GM19324 (cell line): ENCODE results near the gene ITGBL1.

Experiments used
- ATAC-seq: cut with Tn5 transposase; IDR thresholded peaks from one replicate; pipeline ENCODE4 v1.9.1; 2021; ENCODE audit warnings: mild to moderate bottlenecking, moderate library complexity; ENCODE audit not compliant: unreplicated experiment, low FRiP score

Gene ITGBL1

GRCh38 chr13:101727118-101727517 is 274.6 kb downstream of the ITGBL1 start:
- no peak for ATAC-seq

GRCh38 chr13:101728021-101728420 is 275.5 kb downstream of the ITGBL1 start:
- ATAC-seq = no peak

- no peak for ATAC-seq
These were observed 276.1 kb downstream of the ITGBL1 start for GRCh38 chr13:101728615-101729014.

GRCh38 chr13:101730420-101731000 is 278.0 kb downstream of the ITGBL1 start:
- ATAC-seq = no peak

GRCh38 chr13:101736566-101736965 is 284.1 kb downstream of the ITGBL1 start:
- no peak for ATAC-seq

- ATAC-seq = no peak
These were observed 285.9 kb downstream of the ITGBL1 start for GRCh38 chr13:101738336-101738735.

- peak; percentile 96 for ATAC-seq
These were observed 287.1 kb downstream of the ITGBL1 start for GRCh38 chr13:101739382-101740178.

- no peak for ATAC-seq
These were observed 294.0 kb downstream of the ITGBL1 start for GRCh38 chr13:101746513-101746912.

- no peak for ATAC-seq
These were observed 294.6 kb downstream of the ITGBL1 start for GRCh38 chr13:101747039-101747438.

- ATAC-seq = no peak
These were observed 297.1 kb downstream of the ITGBL1 start for GRCh38 chr13:101749584-101749983.

GRCh38 chr13:101751488-101751887 is 299.0 kb downstream of the ITGBL1 start:
- peak; percentile 77 for ATAC-seq

- ATAC-seq = no peak
These were observed 300.0 kb downstream of the ITGBL1 start for GRCh38 chr13:101752432-101752831.

- ATAC-seq = no peak
These were observed 302.9 kb downstream of the ITGBL1 start for GRCh38 chr13:101755228-101755887.

- ATAC-seq = peak; percentile 84
These were observed 305.1 kb downstream of the ITGBL1 start for GRCh38 chr13:101757446-101758039.

- ATAC-seq = no peak
These were observed 310.7 kb downstream of the ITGBL1 start for GRCh38 chr13:101763191-101763590.
